IMR-90 (cell line): ENCODE results near the gene TMC1. TPM values are rescaled to one million over a fixed set of nuclear protein-coding genes. Genes with fewer than 3 reads are reported as not detected.

Experiments used
- ATAC-seq: fragments of 200-7000 bp; cut with Tn5 transposase; 2 replicates; pipeline ENCODE4 v1.9.1; 2020; ENCODE audit warnings: low read depth, mild to moderate bottlenecking, moderate library complexity
- BruUV-seq: library from RNA; stranded (reverse); fragments of 400-500 nt; replicated peaks from 2 replicates; lab custom pipeline; 2021; lab: Mats Ljungman, UMichigan
- CTCF ChIA-PET: fragments of 300-600 bp; formaldehyde crosslinking; extraction: SDS; loops from one replicate; lab custom pipeline; 2021; ENCODE audit warnings: antibody characterized with exemption; lab: Yijun Ruan, JAX
- POLR2A ChIA-PET: fragments of 300-600 bp; sonication (Branson Sonifier 250); formaldehyde crosslinking; loops from one replicate; lab custom pipeline; 2022; ENCODE audit warnings: antibody characterized with exemption; ENCODE audit not compliant: unreplicated experiment; lab: Charles Lee
- DNase-seq: peaks from one replicate; pipeline ENCODE4 v3.0.0; 2013
- H2AFZ ChIP-seq: replicated peaks from 2 replicates; pipeline ENCODE3; 2013; ENCODE audit warnings: low read length, mild to moderate bottlenecking; ENCODE audit not compliant: poor library complexity
- H2AK5ac ChIP-seq: 2 replicates; pipeline ENCODE4 v1.6.1; 2013; ENCODE audit warnings: low read depth, low read length, inconsistent platforms
- H2AK9ac ChIP-seq: replicated peaks from 2 replicates; pipeline ENCODE3; 2013; ENCODE audit warnings: mild to moderate bottlenecking, low read depth, low read length, moderate library complexity; ENCODE audit not compliant: poor library complexity
- H2BK120ac ChIP-seq: 2 replicates; pipeline ENCODE4 v1.6.1; 2013; ENCODE audit warnings: low read depth, low read length, inconsistent platforms
- H2BK15ac ChIP-seq: 3 replicates; pipeline ENCODE4 v1.6.1; 2013; ENCODE audit warnings: low read depth, low read length, inconsistent platforms
- H2BK20ac ChIP-seq: 2 replicates; pipeline ENCODE4 v1.6.1; 2013; ENCODE audit warnings: low read depth, mild to moderate bottlenecking, inconsistent platforms, low read length, moderate library complexity
- H2BK5ac ChIP-seq: 2 replicates; pipeline ENCODE4 v1.6.1; 2013; ENCODE audit warnings: mild to moderate bottlenecking, low read depth, low read length, inconsistent platforms; ENCODE audit not compliant: poor library complexity, severe bottlenecking
- H3K14ac ChIP-seq: replicated peaks from 2 replicates; pipeline ENCODE4 v1.6.1; 2013; ENCODE audit warnings: low read depth, low read length, inconsistent platforms
- H3K18ac ChIP-seq: 2 replicates; pipeline ENCODE4 v1.6.1; 2013; ENCODE audit warnings: low read depth, low read length, control low read depth
- H3K23ac ChIP-seq: 2 replicates; pipeline ENCODE4 v1.6.1; 2013; ENCODE audit warnings: low read depth, low read length, inconsistent platforms
- H3K27ac ChIP-seq: 2 replicates; pipeline ENCODE4 v1.5.1; 2013; ENCODE audit warnings: mild to moderate bottlenecking, control low read depth, low read length; ENCODE audit not compliant: insufficient read depth
- H3K27me3 ChIP-seq: 2 replicates; pipeline ENCODE4 v1.6.1; 2013; ENCODE audit warnings: low read length; ENCODE audit not compliant: control insufficient read depth, insufficient read depth
- H3K36me3 ChIP-seq: 2 replicates; pipeline ENCODE4 v1.6.1; 2013; ENCODE audit warnings: low read length, mixed read lengths; ENCODE audit not compliant: control insufficient read depth, insufficient read depth
- H3K4ac ChIP-seq: 2 replicates; pipeline ENCODE4 v1.6.1; 2013; ENCODE audit warnings: low read depth, low read length, inconsistent platforms
- H3K4me1 ChIP-seq: 2 replicates; pipeline ENCODE4 v1.6.1; 2013; ENCODE audit warnings: low read length, mixed read lengths; ENCODE audit not compliant: control insufficient read depth, insufficient read depth
- H3K4me2 ChIP-seq: 2 replicates; pipeline ENCODE4 v1.6.1; 2013; ENCODE audit warnings: low read depth, mild to moderate bottlenecking, control low read depth, low read length, moderate library complexity
- H3K4me3 ChIP-seq: 2 replicates; pipeline ENCODE4 v1.5.1; 2013; ENCODE audit warnings: low read depth, mild to moderate bottlenecking, control low read depth, low read length, moderate library complexity; ENCODE audit not compliant: insufficient read depth
- H3K56ac ChIP-seq: 2 replicates; pipeline ENCODE4 v1.6.1; 2013; ENCODE audit warnings: low read length, inconsistent platforms; ENCODE audit not compliant: insufficient read depth; ENCODE audit errors: extremely low read depth
- H3K79me1 ChIP-seq, 2 experiments: 2 replicates each; pipeline ENCODE4 v1.6.1; 2013; ENCODE audit warnings: low read length in 2 of 2, inconsistent platforms in 1 of 2, low read depth in 1 of 2
- H3K9ac ChIP-seq: 2 replicates; pipeline ENCODE4 v1.6.1; 2013; ENCODE audit warnings: low read depth, low read length, control low read depth
- H3K9me1 ChIP-seq: 2 replicates; pipeline ENCODE4 v1.6.1; 2013; ENCODE audit warnings: low read length, inconsistent platforms; ENCODE audit not compliant: insufficient read depth
- H3K9me3 ChIP-seq: 2 replicates; pipeline ENCODE4 v1.6.1; 2013; ENCODE audit warnings: low read length; ENCODE audit not compliant: control insufficient read depth, insufficient read depth
- H4K20me1 ChIP-seq: 2 replicates; pipeline ENCODE4 v1.6.1; 2013; ENCODE audit warnings: low read length, inconsistent platforms; ENCODE audit not compliant: insufficient read depth
- H4K5ac ChIP-seq: 2 replicates; pipeline ENCODE4 v1.6.1; 2013; ENCODE audit warnings: mild to moderate bottlenecking, low read depth, low read length, control low read depth
- H4K8ac ChIP-seq, 2 experiments: 2 replicates each; pipeline ENCODE4 v1.6.1; 2013; ENCODE audit warnings: low read depth in 2 of 2, low read length in 2 of 2, control low read depth in 1 of 2, inconsistent platforms in 1 of 2
- H4K91ac ChIP-seq: 2 replicates; pipeline ENCODE4 v1.6.1; 2013; ENCODE audit warnings: low read depth, low read length, inconsistent platforms; ENCODE audit not compliant: insufficient read depth
- BHLHE40 ChIP-seq: fragments of 150-350 bp; IDR thresholded peaks from 2 replicates; pipeline ENCODE4 v1.6.1; 2016; ENCODE audit warnings: mild to moderate bottlenecking, low read depth, low read length
- CHD1 ChIP-seq: IDR thresholded peaks from 2 replicates; pipeline ENCODE4 v1.6.1; 2012; ENCODE audit warnings: low read depth, low read length, improper control_type of control experiment
- FOS ChIP-seq: fragments of 150-350 bp; IDR thresholded peaks from 2 replicates; pipeline ENCODE4 v1.6.1; 2016; ENCODE audit warnings: low read depth, low read length
- MAZ ChIP-seq: IDR thresholded peaks from 2 replicates; pipeline ENCODE4 v1.6.1; 2012; ENCODE audit warnings: low read depth, mild to moderate bottlenecking, low read length, improper control_type of control experiment, moderate library complexity, borderline replicate concordance
- NFE2L2 ChIP-seq: fragments of 150-350 bp; IDR thresholded peaks from 2 replicates; pipeline ENCODE4 v1.6.1; 2016; ENCODE audit warnings: low read depth, mild to moderate bottlenecking, low read length
- POLR2A ChIP-seq: IDR thresholded peaks from 2 replicates; pipeline ENCODE4 v1.6.1; 2012; ENCODE audit warnings: mild to moderate bottlenecking, low read depth, low read length
- RAD21 ChIP-seq: IDR thresholded peaks from 2 replicates; pipeline ENCODE4 v1.6.1; 2012; ENCODE audit warnings: low read length, improper control_type of control experiment
- RCOR1 ChIP-seq: IDR thresholded peaks from 2 replicates; pipeline ENCODE4 v1.6.1; 2012; ENCODE audit warnings: mild to moderate bottlenecking, low read length, improper control_type of control experiment; ENCODE audit not compliant: insufficient replicate concordance
- RFX5 ChIP-seq: IDR thresholded peaks from 2 replicates; pipeline ENCODE4 v1.8.0; 2012; ENCODE audit warnings: low read depth, mild to moderate bottlenecking, low read length, moderate library complexity
- SMC3 ChIP-seq: fragments of 150-350 bp; IDR thresholded peaks from 2 replicates; pipeline ENCODE4 v1.6.1; 2016; ENCODE audit warnings: low read depth, mild to moderate bottlenecking, antibody characterized with exemption, low read length, moderate library complexity
- WGBS, 2 experiments: methylation state at CpG; one replicate each; pipeline versions ENCODE4 v1.1.5 to v1.1.7; 2013; ENCODE audit warnings: missing lambda C conversion rate in 2 of 2; ENCODE audit not compliant: insufficient read length in 1 of 2; ENCODE audit errors: extremely low coverage in 2 of 2; 5-methylcytosine and 5-hydroxymethylcytosine counted together
- dilution Hi-C: fragments of 300-500 bp; cut with HindIII; formaldehyde crosslinking; loops from one replicate; pipeline ENCODE4 v1.14.3; 2018; ENCODE audit warnings: low sequenced_read_pairs; ENCODE audit not compliant: unreplicated experiment
- in situ Hi-C: fragments of 300-500 bp; cut with MboI; formaldehyde crosslinking; loops from 3 replicates; pipeline ENCODE4 v1.14.3; 2019; ENCODE audit warnings: low sequenced_read_pairs, inconsistent platforms, mixed read lengths
- intact Hi-C: fragments of 100-400 bp; cut with micrococcal nuclease; formaldehyde crosslinking; loops from 2 replicates; pipeline ENCODE4 v1.10.0; 2022
- polyA plus RNA-seq, 3 experiments: library from polyadenylated mRNA; depleted of rRNA; stranded (reverse); fragments of >200 nt; gene quantifications; 2 replicates each; pipeline ENCODE4 v1.2.3, GENCODE V29; 2012; ENCODE audit warnings: low replicate concordance in 1 of 3
- total RNA-seq: library from RNA; depleted of rRNA; stranded (reverse); fragments of >200 nt; gene quantifications from 2 replicates; pipeline ENCODE4 v1.2.3, GENCODE V29; 2012
- TF ChIP-seq, protein P1 (sequence below): fragments of 150-350 bp; IDR thresholded peaks from 2 replicates; pipeline ENCODE4 v1.6.1; 2017; ENCODE audit warnings: mild to moderate bottlenecking, antibody characterized with exemption, low read length, low read depth
- TF ChIP-seq, protein P2 (sequence below): fragments of 150-350 bp; IDR thresholded peaks from 2 replicates; pipeline ENCODE4 v1.6.1; 2016; ENCODE audit warnings: low read depth, mild to moderate bottlenecking, low read length, moderate library complexity, borderline replicate concordance
- TF ChIP-seq, protein P3 (sequence below): conservative IDR thresholded peaks from 2 replicates; pipeline ENCODE4 v1.5.1; 2012; ENCODE audit warnings: mild to moderate bottlenecking, low read depth, low read length, improper control_type of control experiment

Gene TMC1
- total and polyA plus RNA-seq, 2 of the 4 experiments (the other 2 are of a cell fraction), result not detected

DNA sequence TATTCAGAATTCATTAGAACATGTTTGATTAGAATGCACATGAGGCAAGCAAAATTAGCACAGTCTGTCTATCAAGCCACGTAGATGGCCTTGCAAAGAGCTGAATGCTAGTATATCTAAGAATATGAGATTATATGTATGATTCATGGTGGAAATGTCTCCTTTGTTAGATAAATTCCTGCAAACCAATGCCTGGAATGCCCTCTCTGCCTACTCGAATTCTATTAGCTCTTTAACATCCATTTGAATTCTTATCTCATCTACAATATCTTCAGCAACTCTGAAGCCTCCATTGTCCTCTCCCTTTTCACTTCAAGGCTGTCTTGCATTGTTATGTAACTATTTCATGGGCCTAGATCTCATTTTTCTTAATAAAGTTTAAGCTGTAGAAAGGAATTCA lies 205.5 kb downstream of the TMC1 start:
- CTCF ChIA-PET, result interaction anchor here (0.6 kb wide), 1 partner anchor 40 kb away, joined by 4 read pairs; no protein-coding TSS in a partner anchor
- H3K4me2 ChIP-seq, result no peak overlapping the region
- H3K27ac ChIP-seq, result no peak overlapping the region
- H2AFZ ChIP-seq, result no peak overlapping the region
- H3K18ac ChIP-seq, result no peak overlapping the region
- no peak overlapping the region for H3K4ac ChIP-seq
- no peaks in the 10 kb centered on the region for H3K4me1 ChIP-seq
- no peak overlapping the region for H3K23ac ChIP-seq
- H3K79me1 ChIP-seq, result no peaks in the 10 kb centered on the region
- DNase-seq (no peak), ATAC-seq (no peak)
- no peak overlapping the region for H4K8ac ChIP-seq
- dilution Hi-C loops (no loop called here), in situ Hi-C loops (no loop called here), intact Hi-C loops (no loop called here)
- H3K4me3 ChIP-seq, result no peak overlapping the region
- H4K20me1 ChIP-seq, result no peaks in the 10 kb centered on the region
- no peak overlapping the region for H2BK5ac ChIP-seq
- H2BK120ac ChIP-seq, result no peak overlapping the region
- TF ChIP-seq RCOR1 (no peak), RAD21 (no peak), MAZ (no peak), NFE2L2 (no peak), FOS (no peak), BHLHE40 (no peak), SMC3 (no peak), POLR2A (no peak), CHD1 (no peak), RFX5 (no peak)
- TF ChIP-seq, protein P1, sequence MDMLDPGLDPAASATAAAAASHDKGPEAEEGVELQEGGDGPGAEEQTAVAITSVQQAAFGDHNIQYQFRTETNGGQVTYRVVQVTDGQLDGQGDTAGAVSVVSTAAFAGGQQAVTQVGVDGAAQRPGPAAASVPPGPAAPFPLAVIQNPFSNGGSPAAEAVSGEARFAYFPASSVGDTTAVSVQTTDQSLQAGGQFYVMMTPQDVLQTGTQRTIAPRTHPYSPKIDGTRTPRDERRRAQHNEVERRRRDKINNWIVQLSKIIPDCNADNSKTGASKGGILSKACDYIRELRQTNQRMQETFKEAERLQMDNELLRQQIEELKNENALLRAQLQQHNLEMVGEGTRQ, result no peak
- TF ChIP-seq, protein P2, sequence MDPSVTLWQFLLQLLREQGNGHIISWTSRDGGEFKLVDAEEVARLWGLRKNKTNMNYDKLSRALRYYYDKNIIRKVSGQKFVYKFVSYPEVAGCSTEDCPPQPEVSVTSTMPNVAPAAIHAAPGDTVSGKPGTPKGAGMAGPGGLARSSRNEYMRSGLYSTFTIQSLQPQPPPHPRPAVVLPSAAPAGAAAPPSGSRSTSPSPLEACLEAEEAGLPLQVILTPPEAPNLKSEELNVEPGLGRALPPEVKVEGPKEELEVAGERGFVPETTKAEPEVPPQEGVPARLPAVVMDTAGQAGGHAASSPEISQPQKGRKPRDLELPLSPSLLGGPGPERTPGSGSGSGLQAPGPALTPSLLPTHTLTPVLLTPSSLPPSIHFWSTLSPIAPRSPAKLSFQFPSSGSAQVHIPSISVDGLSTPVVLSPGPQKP, result no peak
- TF ChIP-seq, protein P3, sequence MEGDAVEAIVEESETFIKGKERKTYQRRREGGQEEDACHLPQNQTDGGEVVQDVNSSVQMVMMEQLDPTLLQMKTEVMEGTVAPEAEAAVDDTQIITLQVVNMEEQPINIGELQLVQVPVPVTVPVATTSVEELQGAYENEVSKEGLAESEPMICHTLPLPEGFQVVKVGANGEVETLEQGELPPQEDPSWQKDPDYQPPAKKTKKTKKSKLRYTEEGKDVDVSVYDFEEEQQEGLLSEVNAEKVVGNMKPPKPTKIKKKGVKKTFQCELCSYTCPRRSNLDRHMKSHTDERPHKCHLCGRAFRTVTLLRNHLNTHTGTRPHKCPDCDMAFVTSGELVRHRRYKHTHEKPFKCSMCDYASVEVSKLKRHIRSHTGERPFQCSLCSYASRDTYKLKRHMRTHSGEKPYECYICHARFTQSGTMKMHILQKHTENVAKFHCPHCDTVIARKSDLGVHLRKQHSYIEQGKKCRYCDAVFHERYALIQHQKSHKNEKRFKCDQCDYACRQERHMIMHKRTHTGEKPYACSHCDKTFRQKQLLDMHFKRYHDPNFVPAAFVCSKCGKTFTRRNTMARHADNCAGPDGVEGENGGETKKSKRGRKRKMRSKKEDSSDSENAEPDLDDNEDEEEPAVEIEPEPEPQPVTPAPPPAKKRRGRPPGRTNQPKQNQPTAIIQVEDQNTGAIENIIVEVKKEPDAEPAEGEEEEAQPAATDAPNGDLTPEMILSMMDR, result no peak
- no peak overlapping the region for H2BK15ac ChIP-seq
- no peaks in the 10 kb centered on the region for H3K9me1 ChIP-seq
- H2BK20ac ChIP-seq, result no peak overlapping the region
- H3K14ac ChIP-seq, result no peak overlapping the region
- H2AK5ac ChIP-seq, result no peak overlapping the region
- H3K27me3 ChIP-seq, result no peaks in the 10 kb centered on the region
- BruUV-seq, result no TSS peak
- H3K36me3 ChIP-seq, result no peaks in the 10 kb centered on the region
- POLR2A ChIA-PET, result no interaction called here
- H4K5ac ChIP-seq, result no peak overlapping the region
- H3K56ac ChIP-seq, result no peak overlapping the region
- no peak overlapping the region for H3K9ac ChIP-seq
- no peaks in the 10 kb centered on the region for H3K9me3 ChIP-seq
- no peak overlapping the region for H4K91ac ChIP-seq
- no peak overlapping the region for H2AK9ac ChIP-seq
- WGBS, 2 experiments, result 0% methylated on average over 1 of the region's 2 CpGs; no CpG with 5 or more reads in 1 of the 2 experiments
